NCI-H2227 treated with DMSO at 0.1 percent for 48 hours (cell line): ENCODE results near the gene WNT5B.

Experiments
- DNase-seq: peaks from one replicate; lab custom pipeline; 2025; lab: John Stamatoyannopoulos, UW

The WNT5B gene

GRCh38 chr12:1628666-1629337, at the start of gene WNT5B:
WNT5B (plus strand) TSS chr12:1629231; CDS start chr12:1631355, 2,124 bp downstream.
- DNase-seq, result no peak

GRCh38 chr12:1579651-1580435, 49.2 kb upstream of the WNT5B start:
- DNase-seq, result no peak

DNA sequence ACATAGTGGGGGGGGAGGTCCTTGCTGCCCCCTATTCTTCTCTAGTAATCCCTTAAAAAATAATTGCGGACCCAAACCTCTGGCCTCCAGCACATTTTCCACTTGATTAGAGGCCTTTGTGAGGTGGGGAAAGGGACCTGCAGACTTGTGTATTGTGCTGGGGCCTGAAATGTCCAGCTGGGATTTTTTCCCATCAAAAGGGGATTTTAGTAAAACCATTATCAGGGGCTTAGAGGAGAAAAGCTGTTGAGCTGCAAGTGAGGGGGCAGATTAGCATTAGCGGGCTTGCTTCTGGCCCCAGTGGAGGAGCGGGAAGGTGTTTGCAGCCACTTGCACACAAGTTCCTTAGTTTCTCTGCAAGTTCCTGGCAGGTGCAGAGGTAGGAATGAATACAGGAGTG, 48.5 kb upstream of the WNT5B start:
- DNase-seq, result no peak

DNA sequence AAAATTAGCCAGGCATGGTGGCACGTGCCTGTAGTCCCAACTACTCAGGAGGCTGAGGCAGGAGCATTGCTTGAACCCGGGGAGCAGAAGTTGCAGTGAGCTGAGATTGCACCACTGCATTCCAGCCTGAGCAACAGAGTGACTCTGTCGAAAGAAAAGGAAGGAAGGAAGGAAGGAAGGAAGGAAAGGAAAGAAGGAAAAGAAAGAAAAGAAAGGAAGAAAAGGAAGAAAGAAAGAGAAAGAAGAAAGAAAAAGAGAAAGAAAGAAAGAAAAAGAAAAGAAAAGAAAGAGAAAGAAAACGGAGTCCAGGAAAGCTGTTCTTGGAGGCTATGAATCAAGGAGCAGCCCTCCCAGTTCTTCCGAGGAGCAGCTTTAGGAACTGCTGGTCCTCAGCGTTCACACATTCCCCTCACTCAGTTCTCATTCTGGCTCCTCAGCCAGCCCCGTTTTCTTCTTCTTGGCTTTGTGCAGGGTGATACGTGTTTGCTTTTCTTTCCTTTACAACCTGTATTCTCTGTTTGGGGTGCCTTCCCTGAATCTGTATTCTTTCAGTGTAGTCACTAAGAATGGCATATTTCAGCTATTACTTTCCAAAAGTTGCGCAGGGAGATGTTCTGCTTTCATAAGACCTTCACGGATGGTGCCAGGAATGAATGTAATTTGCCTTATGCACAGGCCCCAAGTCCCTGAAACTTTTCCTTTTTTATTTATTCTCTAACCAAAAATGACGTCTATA, 46.9 kb upstream of the WNT5B start:
- DNase-seq, result no peak

GRCh38 chr12:1582709-1583050, 46.4 kb upstream of the WNT5B start:
- DNase-seq, result no peak

DNA sequence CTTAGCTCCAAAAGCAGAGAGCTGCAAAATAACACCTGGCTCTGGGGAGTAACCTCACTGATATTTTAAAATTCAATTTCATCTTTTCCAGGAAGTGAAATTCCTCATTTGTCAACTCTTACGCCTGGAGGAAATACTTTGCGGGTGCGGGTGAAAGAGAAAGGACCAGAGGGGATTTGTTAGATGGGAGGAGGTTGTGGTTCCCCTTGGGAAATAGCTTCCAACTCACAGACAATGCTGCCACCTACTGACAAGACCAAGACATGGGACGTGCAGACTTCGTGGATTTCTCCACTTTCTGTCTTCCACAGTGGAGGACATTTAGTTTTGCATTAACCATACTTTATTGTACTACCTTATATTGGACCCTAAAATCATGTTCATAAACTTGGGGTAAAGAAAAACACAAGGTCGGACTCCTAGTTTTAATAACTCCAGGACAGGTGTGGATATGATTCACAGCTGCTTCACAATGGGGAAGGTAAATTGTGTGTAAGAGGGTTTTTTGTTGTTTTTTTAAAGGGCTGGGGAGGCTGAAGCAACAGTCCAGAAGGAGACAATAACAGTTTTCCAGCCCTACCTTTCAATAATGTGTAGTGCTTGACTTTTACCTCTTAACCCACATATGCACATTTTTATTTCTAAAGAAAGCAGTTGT, 45.5 kb upstream of the WNT5B start:
- DNase-seq, result peak; percentile 19

GRCh38 chr12:1584326-1584725, 44.7 kb upstream of the WNT5B start:
- no peak for DNase-seq

DNA sequence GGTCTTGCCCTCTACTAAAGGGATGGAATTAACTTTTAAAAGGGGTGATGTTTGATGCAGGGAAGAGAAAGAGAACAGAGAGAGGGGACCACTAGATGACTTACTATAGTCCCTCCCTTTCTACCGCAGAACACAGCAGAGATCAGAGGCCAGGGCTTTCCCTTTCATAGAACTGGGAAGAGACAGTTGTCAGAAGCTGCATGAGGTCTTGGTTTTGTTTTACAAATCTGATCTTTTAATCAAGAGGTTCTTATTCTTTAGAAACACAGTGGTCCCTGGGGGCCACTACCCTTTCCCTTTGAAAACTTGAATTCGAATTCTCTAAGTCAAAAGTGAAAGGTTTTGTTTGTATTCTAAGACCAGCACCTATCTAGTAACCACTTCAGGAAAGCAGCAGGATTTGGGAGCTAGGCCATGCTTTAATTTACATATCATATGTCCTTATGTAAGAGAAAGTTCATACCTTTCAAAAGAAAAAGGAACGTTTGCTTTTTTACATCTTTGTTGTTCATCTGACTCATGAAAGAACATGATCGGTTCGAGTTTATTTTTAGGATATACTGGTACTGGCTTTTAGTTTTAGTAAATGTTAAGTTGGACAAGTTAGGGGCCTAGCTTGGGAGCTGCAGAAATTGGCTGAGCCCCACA, 41.0 kb upstream of the WNT5B start:
- no peak for DNase-seq

DNA sequence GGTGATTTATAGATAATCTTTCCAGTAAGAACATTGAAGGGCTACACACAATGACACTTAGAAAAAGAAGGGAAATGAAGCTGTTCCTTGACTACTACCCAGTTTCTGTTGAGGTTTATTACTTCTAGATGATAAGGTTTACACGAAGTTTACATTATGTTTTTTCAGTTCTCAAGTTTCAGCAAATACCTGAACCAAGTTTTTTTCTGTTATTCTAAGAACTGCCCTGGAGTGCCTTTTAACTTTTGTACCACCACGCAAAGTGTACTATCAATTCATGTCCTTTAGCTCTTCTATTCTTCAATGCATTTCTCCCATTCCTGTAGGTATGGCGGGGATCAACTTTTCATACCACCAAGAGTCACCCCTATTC, 40.5 kb upstream of the WNT5B start:
- DNase-seq, result no peak

DNA sequence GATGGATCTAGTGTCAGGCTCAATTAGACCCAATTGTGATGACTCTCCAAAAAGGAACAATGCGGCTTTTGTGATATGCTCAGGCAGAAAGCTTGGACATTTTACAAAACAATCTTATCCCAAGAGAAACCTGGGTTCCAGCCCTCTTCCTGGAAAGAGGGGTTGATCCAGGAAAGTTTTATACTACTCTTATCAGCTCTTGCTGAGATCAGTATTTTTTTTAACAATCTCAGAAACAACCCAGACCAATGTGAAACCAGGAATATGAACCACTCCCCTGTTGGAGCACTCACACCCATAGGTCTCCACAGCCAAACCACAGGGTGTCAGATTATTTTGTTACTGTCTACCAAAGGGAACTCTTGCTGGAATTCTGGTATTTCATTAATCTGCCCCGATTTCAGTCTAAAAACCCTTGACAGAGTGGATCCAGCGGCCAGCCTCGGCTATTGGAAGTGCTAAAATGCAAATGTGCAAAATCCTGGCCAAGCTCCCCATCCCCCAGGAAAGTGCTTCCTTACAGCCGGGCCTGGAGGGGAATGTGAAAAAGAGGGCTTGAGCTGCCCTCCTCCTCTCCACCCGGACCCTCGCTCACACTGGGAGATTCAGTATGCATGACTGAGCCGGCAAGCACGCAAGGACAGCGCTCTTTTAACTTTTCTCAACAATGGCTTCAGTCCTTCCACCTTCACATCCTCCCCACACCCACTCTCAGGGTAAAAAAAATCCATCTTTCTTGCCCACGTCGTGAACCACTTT, 38.6 kb upstream of the WNT5B start:
- DNase-seq, result no peak

DNA sequence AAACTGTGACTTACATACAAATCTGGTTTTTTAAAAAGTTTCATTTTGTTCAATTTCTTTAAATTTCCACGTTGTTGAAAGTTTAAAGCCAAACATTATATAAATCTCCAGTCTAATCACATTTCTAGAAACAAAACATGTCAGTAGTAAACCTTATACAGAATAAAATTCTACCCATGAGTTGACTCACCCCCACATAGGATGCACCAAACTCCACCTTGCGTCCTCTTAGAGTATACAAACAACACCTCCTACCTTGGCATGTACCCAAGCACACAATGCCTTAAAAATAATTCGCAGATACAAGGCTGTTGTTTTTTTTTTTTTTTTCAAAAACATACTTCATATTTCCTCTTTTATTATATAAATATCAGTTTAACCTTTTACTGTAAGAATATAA, 38.0 kb upstream of the WNT5B start:
- DNase-seq, result no peak

DNA sequence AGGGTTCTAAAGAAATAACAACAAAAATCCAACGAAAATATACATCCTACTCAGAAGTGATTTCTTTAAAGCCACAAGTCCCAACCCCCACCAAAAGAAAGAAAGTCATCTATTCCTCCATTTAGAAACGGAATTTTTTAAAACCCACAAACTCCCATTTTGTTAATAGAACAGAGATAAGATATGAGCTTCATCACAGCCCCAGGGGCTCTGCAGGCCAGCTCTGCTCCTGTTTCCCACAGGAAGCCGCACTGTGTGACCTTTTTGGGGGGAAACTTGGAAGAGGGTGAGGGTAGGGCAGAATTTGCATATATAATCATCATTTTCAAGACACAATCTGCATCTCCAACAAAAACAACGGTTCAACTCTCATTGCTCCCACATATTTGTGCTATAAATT, 37.5 kb upstream of the WNT5B start:
- no peak for DNase-seq

- DNase-seq, result peak; percentile 9
Measured at GRCh38 chr12:1592444-1593173, 36.4 kb upstream of the WNT5B start.

GRCh38 chr12:1593174-1594005, 35.6 kb upstream of the WNT5B start:
- no peak for DNase-seq

GRCh38 chr12:1594006-1594260, 35.1 kb upstream of the WNT5B start:
- no peak for DNase-seq

DNA sequence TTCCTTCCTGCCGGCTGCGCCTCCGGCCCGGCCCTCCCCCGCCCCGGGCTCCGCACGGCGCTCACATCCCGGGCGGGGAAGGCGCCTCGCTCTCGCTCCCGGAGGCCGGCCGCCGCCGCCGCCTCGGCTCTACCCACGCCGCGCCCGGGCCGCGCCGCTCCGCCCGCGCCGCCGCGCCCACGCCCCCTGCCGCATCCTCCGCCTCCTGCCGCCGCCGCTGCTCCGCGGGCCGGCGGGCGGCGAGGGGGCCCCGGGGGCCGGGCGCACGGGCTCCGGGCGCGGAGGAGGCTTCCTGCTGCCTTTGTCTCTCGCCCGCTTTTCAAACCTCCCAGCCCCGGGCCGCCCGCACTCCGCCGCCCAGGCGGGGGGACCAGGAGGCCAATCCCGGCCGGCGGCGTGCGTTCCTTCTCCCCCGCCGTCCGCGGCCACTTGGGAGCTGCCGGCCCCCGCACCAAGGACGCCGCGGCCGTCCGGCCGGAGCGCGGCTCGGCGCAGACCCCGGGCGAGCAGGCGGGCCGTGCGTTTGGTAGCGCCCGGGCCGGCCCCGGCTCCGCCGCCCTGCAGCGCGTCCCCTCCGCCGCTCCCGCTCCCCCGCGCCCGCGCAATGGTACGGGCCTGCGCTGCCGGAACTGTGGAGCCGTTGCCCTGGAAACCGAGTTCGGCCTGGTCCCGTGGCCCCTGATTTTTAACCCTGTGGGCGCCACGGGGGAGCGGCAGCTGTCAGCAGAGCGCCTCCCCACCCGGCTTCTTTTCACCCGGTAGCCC, 34.6 kb upstream of the WNT5B start, which contains the start of gene FBXL14:
TSS of gene FBXL14 (minus strand) at position 321 of the 765 bp plus-strand sequence. CDS start 515 bp downstream, outside the sequence.
- peak; percentile 33 for DNase-seq

DNA sequence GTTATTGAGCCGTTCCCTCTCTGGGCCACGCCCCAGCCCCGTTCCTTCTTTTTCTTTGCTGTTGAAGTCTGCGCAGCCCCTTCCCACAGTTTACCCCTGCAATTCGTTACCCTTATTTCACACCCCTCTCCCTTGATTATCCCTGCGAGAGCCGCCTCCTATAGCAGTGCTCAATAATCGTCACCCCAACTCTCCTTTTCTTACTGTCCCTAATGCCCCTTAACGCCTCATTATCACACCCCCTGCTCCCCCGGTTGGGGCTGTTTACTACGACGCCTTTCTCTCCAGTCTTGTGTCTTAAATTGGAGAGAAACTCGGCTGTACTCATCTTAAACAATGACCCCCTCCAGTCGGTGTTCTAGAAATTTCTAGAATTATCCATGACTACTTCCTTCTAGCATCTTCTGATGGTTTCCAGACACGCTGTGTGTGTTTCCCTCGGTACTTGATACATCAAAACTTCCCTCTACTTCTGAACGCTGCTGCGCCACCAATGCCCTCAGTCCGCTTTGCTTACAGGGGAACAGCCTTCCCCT, 33.9 kb upstream of the WNT5B start:
- DNase-seq, result no peak

GRCh38 chr12:1595690-1596347, 33.2 kb upstream of the WNT5B start:
- no peak for DNase-seq
